Measurements from ENCODE around the gene CLASRP. TPM values are rescaled to one million over a fixed set of nuclear protein-coding genes. Genes with fewer than 3 reads are reported as not detected.

CLASRP gene
- total and polyA plus RNA-seq, 2 of the 8 experiments (the other 6 are each of a cell fraction or from before 2014, with no cell fraction given), result 22.3 to 71.7 TPM

- Histone ChIP-seq H4K20me1 (replicated peaks in 1 of 2; ENCODE audit: control insufficient read depth in 1 of 2, insufficient read depth in 2 of 2, low read length in 2 of 2) (peaks cover 50 to 52% of the 10 kb centered on the region in 2 experiments), H3K4me3 (ENCODE audit: extremely low read depth in 1 of 4, insufficient read depth in 2 of 4, low read depth in 3 of 4, low read length in 4 of 4) (no peak overlapping the region)
- TF ChIP-seq CBX5 (IDR thresholded peaks at IDR 0.05; ENCODE audit: low read depth, low read length) (no peak), BRCA1 (IDR thresholded peaks at IDR 0.05; ENCODE audit: low read depth, low read length) (no peak), SIRT6 (IDR thresholded peaks at IDR 0.05; ENCODE audit: low read length) (no peak), SIN3A (conservative IDR thresholded peaks at IDR 0.05 in 1 of 2, IDR thresholded peaks at IDR 0.05 in 1 of 2; ENCODE audit: low read depth in 1 of 2, low read length in 2 of 2) (no peak), JUN (IDR thresholded peaks at IDR 0.05; ENCODE audit: low read depth, low read length) (no peak), RBBP5 (IDR thresholded peaks at IDR 0.05; ENCODE audit: borderline replicate concordance, low read depth, low read length) (no peak), CBX8 (IDR thresholded peaks at IDR 0.05; ENCODE audit: borderline replicate concordance, low read depth, low read length) (no peak), MAFK (IDR thresholded peaks at IDR 0.05; ENCODE audit: low read depth, low read length) (no peak), BCL11A (IDR thresholded peaks at IDR 0.05; ENCODE audit: low read depth in 2 of 2, low read length in 2 of 2) (no peak), EGR1 (IDR thresholded peaks at IDR 0.05; ENCODE audit: borderline replicate concordance, low read depth, low read length) (no peak), SP2 (IDR thresholded peaks at IDR 0.05; ENCODE audit: low read length) (no peak), SRF (IDR thresholded peaks at IDR 0.05; ENCODE audit: low read depth, low read length) (no peak), EP300 (IDR thresholded peaks at IDR 0.05; ENCODE audit: borderline replicate concordance in 1 of 2, low read depth in 2 of 2, low read length in 2 of 2) (no peak), RNF2 (IDR thresholded peaks at IDR 0.05; ENCODE audit: borderline replicate concordance, low read depth, low read length, missing control alignments, poor library complexity, severe bottlenecking) (no peak)
Observed at GRCh38 chr19:45118106-45118505, 79.3 kb downstream of the CLASRP start.

More at GRCh38 chr19:45118106-45118505, 79.3 kb downstream of the CLASRP start:
- H3K4me2 ChIP-seq (ENCODE audit: insufficient read depth in 1 of 2, low read depth in 2 of 2, low read length in 2 of 2), result no peak overlapping the region
- no peak overlapping the region for H3K23ac ChIP-seq (ENCODE audit: insufficient read length)
- H3K27ac ChIP-seq (ENCODE audit: low read depth, low read length), result no peak overlapping the region
- no peak overlapping the region for H2AFZ ChIP-seq (ENCODE audit: low read length)
- H3K9me3 ChIP-seq (ENCODE audit: insufficient read depth in 2 of 2, low read depth in 1 of 2, low read length in 1 of 2), result no peaks in the 10 kb centered on the region
- H3K79me2 ChIP-seq (ENCODE audit: control insufficient read depth in 1 of 2, insufficient read depth in 2 of 2, low read length in 2 of 2), result peaks cover 3 to 79% of the 10 kb centered on the region in 2 experiments
- peaks cover 0 to 21% (median 3%) of the 10 kb centered on the region in 4 experiments; a peak in 6 of 7 replicates for H3K4me1 ChIP-seq (replicated peaks in 1 of 4; ENCODE audit: control insufficient read depth in 3 of 4, insufficient read depth in 4 of 4, low read length in 3 of 4)
- H2BK20ac ChIP-seq (ENCODE audit: low read length), result no peak overlapping the region
- WGBS, 2 experiments (ENCODE audit: extremely low coverage in 1 of 2, insufficient coverage in 1 of 2, insufficient read length in 1 of 2, insufficient replicate concordance in 2 of 2, low coverage in 1 of 2, low lambda C conversion rate in 2 of 2, missing lambda C conversion rate in 1 of 2), result 95% methylated on average over 5 of the region's 5 CpGs; no CpG with 5 or more reads in 1 of the 2 experiments
- no peak overlapping the region for H4K5ac ChIP-seq (ENCODE audit: insufficient read length, low read depth, low read length)
- no peaks in the 10 kb centered on the region for H3K27me3 ChIP-seq (replicated peaks in 1 of 4; ENCODE audit: control insufficient read depth in 3 of 4, extremely low read depth in 1 of 4, insufficient read depth in 3 of 4, low read length in 3 of 4)
- FAIRE-seq (no peak), DNase-seq (ENCODE audit: low read depth in 1 of 2, low spot score in 2 of 2) (no peak)
- no peaks in the 10 kb centered on the region for H3K36me3 ChIP-seq (ENCODE audit: control insufficient read depth in 2 of 4, insufficient read depth in 4 of 4, low read length in 3 of 4)
- POLR2A ChIA-PET (ENCODE audit: partially characterized antibody), result interaction anchor here (0.5 to 1.9 kb wide), 9 partner anchors 18 to 651 kb away, joined by 3 to 6 read pairs (median 4); partner anchors contain the start of genes GEMIN7, PPP1R37 and SIX5
- peak overlapping the region; percentile 44; the same call in 1 of the 2 replicates for H2BK5ac ChIP-seq (ENCODE audit: low read depth, low read length)
- CTCF ChIA-PET (ENCODE audit: partially characterized antibody), result interaction anchor here (0.5 to 2.5 kb wide), 8 partner anchors 12 to 514 kb away, joined by 3 to 8 read pairs (median 3); no protein-coding TSS in a partner anchor
- H3K79me1 ChIP-seq (ENCODE audit: low read depth, low read length), result peaks cover 55% of the 10 kb centered on the region
- H2BK120ac ChIP-seq (replicated peaks; ENCODE audit: low read depth, low read length), result no peak overlapping the region
- no peak overlapping the region for H3K56ac ChIP-seq (replicated peaks; ENCODE audit: insufficient read length, low read depth, low read length)
- no peak overlapping the region for H3K9ac ChIP-seq (replicated peaks in 1 of 4; ENCODE audit: extremely low read depth in 1 of 4, low read depth in 3 of 4, low read length in 3 of 4)
- H3K18ac ChIP-seq (ENCODE audit: extremely low read depth, low read length), result no peak overlapping the region
- H4K91ac ChIP-seq (replicated peaks; ENCODE audit: insufficient read length, low read length), result no peak overlapping the region
- H2AK5ac ChIP-seq (ENCODE audit: low read depth, low read length), result no peak overlapping the region
- no peaks in the 10 kb centered on the region for H3K23me2 ChIP-seq (ENCODE audit: low read depth, low read length)
- no peak overlapping the region for H3K14ac ChIP-seq (ENCODE audit: insufficient read length)
- H2BK12ac ChIP-seq (ENCODE audit: low read depth, low read length), result no peak overlapping the region
- no peak overlapping the region for H3K4ac ChIP-seq (replicated peaks; ENCODE audit: insufficient read length, low read depth, low read length)
- H4K8ac ChIP-seq (ENCODE audit: extremely low read depth, insufficient read depth, low read length), result peak overlapping the region; percentile 38; the same call in 1 of the 2 replicates
- no peak overlapping the region for H2BK15ac ChIP-seq (ENCODE audit: low read length)

Measured in H1 (cell line).